Measurements from ENCODE around the gene AXIN1.

AXIN1 gene

GRCh38 chr16:316741-317464 lies 35.6 kb downstream of the AXIN1 start:
- H3K4me1 ChIP-seq = peaks cover 0 to 43% (median 25%) of the 10 kb centered on the region in 10 experiments; a peak in 17 of 20 replicates
- TF ChIP-seq Cebpa-rat (IDR thresholded peaks at IDR 0.05) = no peak
- H4K20me1 ChIP-seq = peaks cover 93 to 100% (median 99%) of the 10 kb centered on the region in 11 experiments
- H3K27me3 ChIP-seq = no peaks in the 10 kb centered on the region
- no peak overlapping the region for H3K4me3 ChIP-seq
- no peaks in the 10 kb centered on the region for H3K9me3 ChIP-seq (replicated peaks in 1 of 11)
- peaks cover 52 to 79% (median 60%) of the 10 kb centered on the region in 11 experiments for H3K36me3 ChIP-seq
- no peak overlapping the region; a peak in 1 of 22 replicates for H3K9ac ChIP-seq
- H3K27ac ChIP-seq = no peak overlapping the region
- no peak overlapping the region for H3K4me2 ChIP-seq

GRCh38 chr16:314795-315299 lies 37.7 kb downstream of the AXIN1 start:
- peaks cover 57 to 83% (median 73%) of the 10 kb centered on the region in 11 experiments for H3K36me3 ChIP-seq
- peaks cover 81 to 100% (median 93%) of the 10 kb centered on the region in 11 experiments for H4K20me1 ChIP-seq
- TF ChIP-seq Cebpa-rat (IDR thresholded peaks at IDR 0.05) = no peak
- peaks cover 0 to 35% (median 12%) of the 10 kb centered on the region in 10 experiments; a peak in 17 of 20 replicates for H3K4me1 ChIP-seq
- no peak overlapping the region for H3K27ac ChIP-seq
- no peaks in the 10 kb centered on the region for H3K9me3 ChIP-seq (replicated peaks in 1 of 11)
- no peak overlapping the region for H3K4me3 ChIP-seq
- no peak overlapping the region for H3K9ac ChIP-seq
- no peaks in the 10 kb centered on the region for H3K27me3 ChIP-seq
- 0 out of 22 replicates have a peak overlapping the region, but pooled peaks of 1 of the 11 experiments have one; percentile 0 for H3K4me2 ChIP-seq

- no peak overlapping the region for H3K4me2 ChIP-seq
- no peaks in the 10 kb centered on the region for H3K27me3 ChIP-seq
- H3K4me3 ChIP-seq = no peak overlapping the region
- no peak for TF ChIP-seq Cebpa-rat (IDR thresholded peaks at IDR 0.05)
- peaks cover 0 to 35% (median 12%) of the 10 kb centered on the region in 10 experiments; a peak in 17 of 20 replicates for H3K4me1 ChIP-seq
- H3K27ac ChIP-seq = no peak overlapping the region
- no peak overlapping the region for H3K9ac ChIP-seq
- H3K36me3 ChIP-seq = peaks cover 58 to 83% (median 74%) of the 10 kb centered on the region in 11 experiments
- H3K9me3 ChIP-seq (replicated peaks in 1 of 11) = no peaks in the 10 kb centered on the region
- H4K20me1 ChIP-seq = peaks cover 81 to 100% (median 93%) of the 10 kb centered on the region in 11 experiments
Measured at GRCh38 chr16:314351-314750, 38.2 kb downstream of the AXIN1 start.

- Histone ChIP-seq H3K9me3 (replicated peaks in 1 of 11) (no peaks in the 10 kb centered on the region), H3K27me3 (no peaks in the 10 kb centered on the region), H3K27ac (no peak overlapping the region), H3K4me3 (no peak overlapping the region), H3K4me1 (peaks cover 0 to 46% (median 29%) of the 10 kb centered on the region in 10 experiments; a peak in 18 of 20 replicates), H3K36me3 (peaks cover 64 to 83% (median 74%) of the 10 kb centered on the region in 11 experiments), H3K9ac (no peak overlapping the region), H4K20me1 (peaks cover 63 to 100% (median 90%) of the 10 kb centered on the region in 11 experiments), H3K4me2 (no peak overlapping the region)
- TF ChIP-seq Cebpa-rat (IDR thresholded peaks at IDR 0.05) = no peak
Measured at GRCh38 chr16:311725-312124, 40.8 kb downstream of the AXIN1 start.

- H3K9ac ChIP-seq = peak overlapping the region in 6 of 11 experiments; percentile 18 to 37 (median 28); a peak in 3 of 22 replicates
- H3K4me1 ChIP-seq = peaks cover 0 to 35% (median 28%) of the 10 kb centered on the region in 10 experiments; a peak in 18 of 20 replicates
- H3K27me3 ChIP-seq = no peaks in the 10 kb centered on the region
- no peaks in the 10 kb centered on the region for H3K9me3 ChIP-seq (replicated peaks in 1 of 11)
- H3K27ac ChIP-seq = no peak overlapping the region
- peaks cover 41 to 98% (median 75%) of the 10 kb centered on the region in 11 experiments; a peak in 21 of 22 replicates for H4K20me1 ChIP-seq
- H3K36me3 ChIP-seq = peaks cover 68 to 96% (median 86%) of the 10 kb centered on the region in 11 experiments
- TF ChIP-seq Cebpa-rat (IDR thresholded peaks at IDR 0.05) = no peak
- H3K4me3 ChIP-seq = no peak overlapping the region
- H3K4me2 ChIP-seq = peak overlapping the region in 9 of 11 experiments; percentile 1 to 71 (median 54); a peak in 17 of 22 replicates
Measured at GRCh38 chr16:309476-309875, 43.0 kb downstream of the AXIN1 start.

GRCh38 chr16:307691-308312 lies 44.7 kb downstream of the AXIN1 start:
- peaks cover 0 to 35% (median 28%) of the 10 kb centered on the region in 10 experiments; a peak in 18 of 20 replicates for H3K4me1 ChIP-seq
- peak overlapping the region in 2 of 11 experiments; percentile 2 to 47; a peak in 2 of 22 replicates for H3K4me2 ChIP-seq
- H3K4me3 ChIP-seq = no peak overlapping the region
- H4K20me1 ChIP-seq = peaks cover 24 to 98% (median 64%) of the 10 kb centered on the region in 11 experiments; a peak in 21 of 22 replicates
- no peaks in the 10 kb centered on the region for H3K9me3 ChIP-seq (replicated peaks in 1 of 11)
- peak overlapping the region in 1 of 11 experiments; percentile 28; a peak in 1 of 22 replicates for H3K9ac ChIP-seq
- no peak for TF ChIP-seq Cebpa-rat (IDR thresholded peaks at IDR 0.05)
- no peak overlapping the region for H3K27ac ChIP-seq
- H3K27me3 ChIP-seq = no peaks in the 10 kb centered on the region
- peaks cover 68 to 96% (median 86%) of the 10 kb centered on the region in 11 experiments for H3K36me3 ChIP-seq

GRCh38 chr16:306911-307370 lies 45.6 kb downstream of the AXIN1 start:
- H3K36me3 ChIP-seq = peaks cover 68 to 96% (median 86%) of the 10 kb centered on the region in 11 experiments
- peaks cover 16 to 98% (median 70%) of the 10 kb centered on the region in 11 experiments; a peak in 21 of 22 replicates for H4K20me1 ChIP-seq
- no peak overlapping the region for H3K4me2 ChIP-seq
- H3K27me3 ChIP-seq = no peaks in the 10 kb centered on the region
- peak overlapping the region in 2 of 11 experiments; percentile 15 to 28; a peak in 3 of 22 replicates for H3K9ac ChIP-seq
- H3K4me1 ChIP-seq = peaks cover 0 to 35% (median 28%) of the 10 kb centered on the region in 10 experiments; a peak in 18 of 20 replicates
- H3K4me3 ChIP-seq = no peak overlapping the region
- TF ChIP-seq Cebpa-rat (IDR thresholded peaks at IDR 0.05) = no peak
- H3K27ac ChIP-seq = no peak overlapping the region
- H3K9me3 ChIP-seq (replicated peaks in 1 of 11) = no peaks in the 10 kb centered on the region

- Histone ChIP-seq H3K4me2 (no peak overlapping the region), H3K4me3 (no peak overlapping the region), H3K27me3 (no peaks in the 10 kb centered on the region), H3K36me3 (peaks cover 66 to 97% (median 88%) of the 10 kb centered on the region in 11 experiments), H4K20me1 (peaks cover 17 to 97% (median 67%) of the 10 kb centered on the region in 11 experiments; a peak in 21 of 22 replicates), H3K27ac (no peak overlapping the region), H3K9me3 (replicated peaks in 1 of 11) (no peaks in the 10 kb centered on the region), H3K9ac (peak overlapping the region in 1 of 11 experiments; percentile 15; a peak in 1 of 22 replicates), H3K4me1 (peaks cover 0 to 35% (median 28%) of the 10 kb centered on the region in 10 experiments; a peak in 18 of 20 replicates)
- no peak for TF ChIP-seq Cebpa-rat (IDR thresholded peaks at IDR 0.05)
Measured at GRCh38 chr16:305916-306626, 46.5 kb downstream of the AXIN1 start.
